Dendritic cell treated with granulocyte-macrophage colony-stimulating factor and Interleukin-4, amounts not matched to agents 40 ng/mL and 50 ng/mL, for 4 days (primary cell): ENCODE measurements around the gene JAZF1.

ENCODE experiments used
- H3K27ac Mint-ChIP-seq: one replicate; pipeline ENCODE4 v1.8.0; 2022; ENCODE audit warnings: mild to moderate bottlenecking, mixed read lengths
- H3K27me3 Mint-ChIP-seq: one replicate; pipeline ENCODE4 v1.8.0; 2022; ENCODE audit warnings: mild to moderate bottlenecking, mixed read lengths
- H3K36me3 Mint-ChIP-seq: one replicate; pipeline ENCODE4 v1.8.0; 2022; ENCODE audit warnings: low read depth, mixed read lengths
- H3K4me1 Mint-ChIP-seq: one replicate; pipeline ENCODE4 v1.8.0; 2022; ENCODE audit warnings: low read depth, mixed read lengths
- H3K4me3 Mint-ChIP-seq: one replicate; pipeline ENCODE4 v1.8.0; 2022; ENCODE audit warnings: mild to moderate bottlenecking, moderate library complexity, mixed read lengths
- H3K9me3 Mint-ChIP-seq: one replicate; pipeline ENCODE4 v1.8.0; 2022; ENCODE audit warnings: mixed read lengths
- intact Hi-C: fragments of 100-400 bp; cut with micrococcal nuclease; formaldehyde crosslinking; loops from one replicate; pipeline ENCODE4 v1.15.0; 2022

The JAZF1 gene

DNA sequence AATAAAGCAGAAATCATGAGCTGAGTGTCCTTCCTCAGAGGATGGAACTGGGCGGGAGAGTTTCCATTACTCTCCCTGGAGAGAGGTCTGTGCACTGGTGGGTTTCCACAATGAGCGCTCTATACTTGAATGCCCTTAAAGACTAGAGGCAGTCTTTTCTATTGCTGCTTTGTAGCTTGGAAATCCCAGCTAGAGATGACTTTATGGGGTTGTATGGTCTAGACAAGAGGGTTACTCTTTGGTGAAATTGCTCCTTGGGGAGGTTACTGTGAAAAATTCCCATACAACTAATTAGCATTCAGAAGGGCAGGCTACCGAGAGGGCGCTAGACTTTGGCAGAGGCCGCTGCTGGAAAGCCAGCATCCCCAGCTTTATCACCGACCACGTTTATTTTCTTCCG is 303.8 kb downstream of the JAZF1 start:
- Mint-ChIP-seq H3K9me3 (no peaks in the 10 kb centered on the region), H3K27ac (no peak overlapping the region)

DNA sequence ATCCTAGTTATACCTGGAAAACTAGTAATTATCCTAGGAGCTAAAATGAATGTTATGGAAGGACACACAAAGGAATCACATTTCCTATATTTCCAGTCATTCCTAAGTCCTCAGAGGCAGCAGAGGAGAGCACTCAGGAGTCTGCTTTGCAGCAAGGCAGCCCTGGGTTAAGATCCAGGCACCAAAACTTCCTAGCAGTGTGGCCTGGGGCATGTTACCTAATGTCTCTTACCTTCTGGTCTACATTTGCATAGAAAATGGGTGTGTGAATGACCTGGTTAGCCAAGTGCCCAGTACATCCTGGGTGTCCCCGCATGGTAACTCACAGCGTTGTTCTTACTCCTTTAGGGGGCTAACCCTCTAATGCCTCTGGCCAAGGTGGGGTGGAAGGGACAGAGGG is 304.8 kb downstream of the JAZF1 start:
- intact Hi-C loops: no loop called here
- no peaks in the 10 kb centered on the region for H3K9me3 Mint-ChIP-seq

More for the DNA sequence above, 303.8 kb downstream of the JAZF1 start:
- intact Hi-C loops: no loop called here
- Mint-ChIP-seq H3K4me3 (no peak overlapping the region), H3K27me3 (no peaks in the 10 kb centered on the region), H3K4me1 (peaks cover 5% of the 10 kb centered on the region), H3K36me3 (peaks cover 15% of the 10 kb centered on the region)

DNA sequence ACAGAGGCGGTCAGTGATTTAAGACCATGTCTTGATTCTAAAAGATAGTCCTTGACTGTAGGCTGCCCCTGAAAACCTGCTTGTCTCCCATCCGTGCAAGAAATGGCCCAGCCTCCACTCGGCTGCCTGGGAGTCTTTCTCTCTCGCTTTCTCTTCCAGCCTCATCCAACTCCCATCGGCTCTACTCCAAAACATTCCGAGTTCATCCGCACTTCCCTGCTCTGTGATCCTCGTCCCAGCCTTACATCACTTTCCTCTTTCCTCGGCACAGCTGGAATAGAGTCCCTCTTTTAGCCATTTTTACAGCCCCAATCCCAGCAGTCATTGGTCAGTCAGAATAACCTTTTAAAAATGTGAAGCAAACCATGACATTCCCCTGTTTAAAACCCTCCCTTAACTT is 305.5 kb downstream of the JAZF1 start:
- Mint-ChIP-seq H3K27ac (no peak overlapping the region), H3K9me3 (no peaks in the 10 kb centered on the region), H3K27me3 (no peaks in the 10 kb centered on the region), H3K4me3 (no peak overlapping the region), H3K4me1 (peaks cover 5% of the 10 kb centered on the region), H3K36me3 (peaks cover 15% of the 10 kb centered on the region)
- intact Hi-C loops: no loop called here

More for the DNA sequence above, 304.8 kb downstream of the JAZF1 start:
- Mint-ChIP-seq H3K27me3 (no peaks in the 10 kb centered on the region), H3K27ac (no peak overlapping the region), H3K4me3 (no peak overlapping the region), H3K36me3 (peaks cover 15% of the 10 kb centered on the region), H3K4me1 (peaks cover 5% of the 10 kb centered on the region)

DNA sequence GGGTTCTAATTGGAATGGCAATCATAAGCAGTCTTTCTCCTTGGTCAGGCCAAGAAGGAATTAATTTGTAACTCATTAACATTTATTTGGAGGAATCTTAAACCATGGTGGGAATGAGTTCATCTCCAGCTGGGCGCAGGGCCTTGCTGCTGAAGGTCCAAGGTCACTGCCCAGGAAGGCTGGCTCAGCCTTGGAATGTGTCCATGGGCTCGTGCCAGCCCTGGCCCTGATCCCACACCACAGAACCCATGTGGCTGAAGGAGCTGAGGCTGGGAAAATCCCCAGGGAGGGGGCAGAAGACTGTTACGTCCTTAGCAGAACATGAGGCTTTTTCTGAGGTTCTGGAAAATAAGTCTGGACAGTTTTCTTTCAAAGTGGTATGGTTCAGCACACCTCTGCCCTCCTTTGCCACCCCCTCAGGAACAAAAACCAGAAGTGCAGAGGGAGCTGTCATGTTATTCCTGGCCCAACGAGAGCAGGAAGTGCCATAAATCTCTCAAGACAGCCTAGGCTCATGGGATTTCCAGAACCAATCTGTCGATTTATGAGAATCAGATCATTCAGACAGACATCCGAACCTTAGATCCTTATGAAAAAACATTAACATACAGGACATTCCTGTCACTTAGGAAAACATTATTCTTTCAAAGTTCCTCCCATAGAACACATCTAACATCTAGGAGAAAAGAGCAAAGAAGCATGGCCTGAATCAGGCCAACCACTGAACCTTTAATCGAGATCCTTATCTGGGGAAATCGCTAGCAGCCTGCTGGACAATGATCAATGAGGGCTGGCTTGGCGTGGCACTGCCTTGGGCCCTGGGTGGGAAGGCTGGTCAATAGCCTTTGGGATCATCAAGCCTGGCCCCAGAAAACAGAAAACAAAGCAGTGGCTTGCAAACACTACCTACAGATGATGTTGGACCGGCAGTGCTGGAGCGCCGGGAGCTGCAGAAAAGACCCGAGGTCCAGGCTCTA is 306.3 kb downstream of the JAZF1 start:
- intact Hi-C loops: no loop called here
- H3K4me1 Mint-ChIP-seq: peaks cover 5% of the 10 kb centered on the region
- peaks cover 15% of the 10 kb centered on the region for H3K36me3 Mint-ChIP-seq

DNA sequence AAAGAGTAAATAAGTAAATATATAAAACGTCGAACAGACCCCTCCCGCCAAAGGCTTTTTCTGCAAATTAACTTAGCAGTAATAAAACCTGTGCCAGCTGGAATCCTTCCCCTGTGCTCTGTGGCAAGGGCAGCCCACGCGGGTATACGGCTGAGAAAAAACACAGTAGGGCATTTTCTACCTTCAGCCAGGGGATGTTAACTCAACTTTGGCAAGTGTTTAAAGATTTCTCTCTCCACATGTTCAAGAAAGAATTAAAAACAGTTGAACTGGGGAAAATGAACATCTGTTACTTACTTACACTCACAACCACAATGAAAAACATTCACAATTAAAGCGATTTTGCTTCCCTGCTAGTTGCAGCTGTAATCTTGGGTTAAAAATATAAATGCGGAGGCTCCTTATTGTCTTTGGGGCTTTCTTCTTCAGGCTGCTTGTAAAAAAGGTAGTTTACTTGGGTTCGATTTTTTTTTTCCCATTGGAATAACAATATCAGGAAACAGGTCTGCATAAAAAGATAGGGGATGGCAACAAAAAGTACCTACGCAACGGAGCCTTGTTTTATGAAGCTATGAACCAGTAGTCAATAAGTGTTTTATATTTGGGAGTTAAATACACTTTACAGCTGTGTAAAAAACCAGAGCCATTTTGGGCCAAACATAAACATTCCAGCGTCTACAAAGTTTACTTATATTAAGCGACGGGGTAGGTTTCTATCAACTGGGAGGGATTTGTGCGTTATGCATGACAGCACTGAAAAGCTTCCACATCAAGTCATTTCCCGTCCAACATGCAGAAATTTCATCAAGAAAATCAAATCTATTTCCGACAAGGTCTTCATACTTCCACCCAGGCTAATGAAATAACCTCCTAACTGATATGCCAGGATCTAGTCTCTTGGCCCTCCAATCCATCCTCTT is 308.0 kb downstream of the JAZF1 start:
- Mint-ChIP-seq H3K4me3 (no peak overlapping the region), H3K36me3 (peaks cover 19% of the 10 kb centered on the region), H3K4me1 (peaks cover 10% of the 10 kb centered on the region), H3K27ac (no peak overlapping the region), H3K27me3 (no peaks in the 10 kb centered on the region), H3K9me3 (no peaks in the 10 kb centered on the region)
- intact Hi-C loops: no loop called here

More for the DNA sequence above, 306.3 kb downstream of the JAZF1 start:
- no peak overlapping the region for H3K4me3 Mint-ChIP-seq
- H3K27ac Mint-ChIP-seq: no peak overlapping the region
- H3K9me3 Mint-ChIP-seq: no peaks in the 10 kb centered on the region
- H3K27me3 Mint-ChIP-seq: no peaks in the 10 kb centered on the region

DNA sequence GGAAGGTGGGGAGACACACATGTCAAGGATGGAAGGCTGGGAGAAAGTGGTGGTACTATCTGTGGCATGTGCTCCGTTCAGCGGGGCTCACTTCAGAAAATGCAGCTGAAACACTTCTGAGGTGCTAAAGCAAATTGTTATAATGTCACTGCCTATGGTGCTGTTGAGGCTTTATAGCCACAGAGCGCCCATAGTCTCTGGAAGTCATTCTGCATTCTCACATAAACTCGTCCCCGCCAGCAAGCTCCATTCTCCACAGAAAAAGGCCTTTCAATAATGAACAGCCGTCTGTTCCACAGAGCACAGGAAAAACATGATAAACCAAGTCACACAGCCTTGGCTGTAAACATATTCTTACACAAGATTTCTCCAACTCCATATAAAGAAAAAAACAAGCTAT is 308.7 kb downstream of the JAZF1 start:
- H3K9me3 Mint-ChIP-seq: no peaks in the 10 kb centered on the region
- H3K36me3 Mint-ChIP-seq: peaks cover 16% of the 10 kb centered on the region
- H3K27ac Mint-ChIP-seq: no peak overlapping the region
- intact Hi-C loops: no loop called here
- no peaks in the 10 kb centered on the region for H3K27me3 Mint-ChIP-seq
- H3K4me1 Mint-ChIP-seq: peaks cover 10% of the 10 kb centered on the region
- H3K4me3 Mint-ChIP-seq: no peak overlapping the region

DNA sequence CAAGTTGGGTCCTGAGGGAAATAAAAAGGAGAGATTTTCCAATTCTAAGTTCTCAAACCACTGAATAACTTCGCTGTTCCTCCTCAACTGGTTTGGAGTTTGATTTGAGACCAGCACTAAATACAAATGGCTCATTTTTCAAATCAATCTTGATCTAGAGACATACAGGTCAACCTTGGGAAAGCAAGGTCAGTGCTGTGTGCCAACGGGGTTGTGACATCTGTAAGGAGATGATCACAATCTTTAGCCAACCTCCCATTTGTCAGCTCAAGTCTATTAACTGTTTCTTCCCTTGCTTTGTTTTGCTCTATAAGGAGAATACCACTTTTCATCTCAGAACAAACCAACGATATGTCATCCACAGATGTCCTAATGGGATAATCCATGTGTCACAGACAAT is 309.5 kb downstream of the JAZF1 start:
- H3K9me3 Mint-ChIP-seq: no peaks in the 10 kb centered on the region

DNA sequence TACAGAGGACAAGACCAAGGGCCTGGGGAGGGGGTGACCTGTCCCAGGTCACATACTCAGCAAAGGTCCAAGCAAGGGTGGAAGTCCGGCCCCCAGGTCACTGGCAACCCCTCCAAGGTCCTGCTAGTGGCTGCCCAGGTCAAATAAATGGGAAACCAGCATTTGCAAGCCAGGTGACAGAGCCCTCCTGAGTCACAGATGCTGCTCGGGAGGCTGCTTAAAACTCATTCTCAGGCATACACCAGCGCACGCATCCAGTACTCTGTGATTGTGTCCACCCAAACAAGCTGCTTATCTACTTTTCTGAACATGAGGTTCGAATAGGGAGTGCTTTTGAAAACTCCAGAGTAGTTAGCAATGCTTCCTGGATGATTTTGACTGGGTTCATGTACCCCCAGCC is 310.0 kb downstream of the JAZF1 start:
- H3K36me3 Mint-ChIP-seq: peaks cover 19% of the 10 kb centered on the region
- H3K27ac Mint-ChIP-seq: no peak overlapping the region
- no peak overlapping the region for H3K4me3 Mint-ChIP-seq
- intact Hi-C loops: no loop called here
- H3K4me1 Mint-ChIP-seq: peaks cover 10% of the 10 kb centered on the region
- no peaks in the 10 kb centered on the region for H3K9me3 Mint-ChIP-seq
- H3K27me3 Mint-ChIP-seq: no peaks in the 10 kb centered on the region

More for the DNA sequence above, 309.5 kb downstream of the JAZF1 start:
- Mint-ChIP-seq H3K27ac (no peak overlapping the region), H3K4me3 (no peak overlapping the region), H3K27me3 (no peaks in the 10 kb centered on the region), H3K36me3 (peaks cover 19% of the 10 kb centered on the region), H3K4me1 (peaks cover 10% of the 10 kb centered on the region)
- intact Hi-C loops: no loop called here

DNA sequence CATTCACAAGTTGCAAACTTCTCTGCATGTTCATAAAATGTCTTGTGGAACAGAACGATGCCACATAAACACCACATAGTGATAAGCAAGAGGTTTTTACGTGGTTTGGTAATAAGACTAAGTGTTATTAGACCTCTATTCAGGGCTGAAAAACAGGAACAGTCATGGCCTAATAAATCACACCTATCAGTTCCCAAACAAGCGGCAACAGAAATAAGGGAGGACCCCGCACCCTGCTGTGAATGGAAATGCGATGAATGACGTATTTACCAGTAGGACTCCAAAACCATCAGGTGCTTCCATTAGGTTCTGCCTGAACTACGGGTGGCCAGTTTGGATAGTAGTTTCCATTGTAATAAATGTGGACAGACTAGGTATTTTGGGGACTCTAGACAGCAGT is 311.5 kb downstream of the JAZF1 start:
- peaks cover 19% of the 10 kb centered on the region for H3K36me3 Mint-ChIP-seq
- peaks cover 5% of the 10 kb centered on the region for H3K4me1 Mint-ChIP-seq
- H3K9me3 Mint-ChIP-seq: no peaks in the 10 kb centered on the region
- no peak overlapping the region for H3K27ac Mint-ChIP-seq
- no peaks in the 10 kb centered on the region for H3K27me3 Mint-ChIP-seq
- H3K4me3 Mint-ChIP-seq: no peak overlapping the region
- intact Hi-C loops: no loop called here

DNA sequence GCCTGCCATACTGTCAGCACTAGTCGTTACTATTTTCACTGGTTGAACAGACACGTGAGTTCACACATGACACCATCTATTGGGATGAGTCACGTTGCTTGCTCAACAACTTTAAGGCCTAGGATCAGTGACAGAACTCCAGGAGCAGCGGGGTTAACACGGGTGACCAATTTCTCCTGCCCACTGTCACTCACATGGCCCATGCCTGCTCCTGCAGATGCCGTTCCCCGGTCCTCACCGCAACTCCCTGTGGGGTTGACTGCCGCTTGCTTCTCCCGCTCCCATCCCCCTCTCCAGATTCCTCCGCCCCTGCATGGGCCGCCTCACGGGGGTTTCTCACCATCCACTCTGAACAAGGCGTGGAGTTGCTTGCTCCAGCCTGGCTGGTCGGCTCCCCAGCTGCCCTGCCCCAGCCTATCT is 312.5 kb downstream of the JAZF1 start:
- no peaks in the 10 kb centered on the region for H3K9me3 Mint-ChIP-seq
- no peak overlapping the region for H3K27ac Mint-ChIP-seq
- intact Hi-C loops: no loop called here
- H3K4me3 Mint-ChIP-seq: no peak overlapping the region
- no peaks in the 10 kb centered on the region for H3K27me3 Mint-ChIP-seq
- H3K4me1 Mint-ChIP-seq: peaks cover 5% of the 10 kb centered on the region
- peaks cover 28% of the 10 kb centered on the region for H3K36me3 Mint-ChIP-seq

DNA sequence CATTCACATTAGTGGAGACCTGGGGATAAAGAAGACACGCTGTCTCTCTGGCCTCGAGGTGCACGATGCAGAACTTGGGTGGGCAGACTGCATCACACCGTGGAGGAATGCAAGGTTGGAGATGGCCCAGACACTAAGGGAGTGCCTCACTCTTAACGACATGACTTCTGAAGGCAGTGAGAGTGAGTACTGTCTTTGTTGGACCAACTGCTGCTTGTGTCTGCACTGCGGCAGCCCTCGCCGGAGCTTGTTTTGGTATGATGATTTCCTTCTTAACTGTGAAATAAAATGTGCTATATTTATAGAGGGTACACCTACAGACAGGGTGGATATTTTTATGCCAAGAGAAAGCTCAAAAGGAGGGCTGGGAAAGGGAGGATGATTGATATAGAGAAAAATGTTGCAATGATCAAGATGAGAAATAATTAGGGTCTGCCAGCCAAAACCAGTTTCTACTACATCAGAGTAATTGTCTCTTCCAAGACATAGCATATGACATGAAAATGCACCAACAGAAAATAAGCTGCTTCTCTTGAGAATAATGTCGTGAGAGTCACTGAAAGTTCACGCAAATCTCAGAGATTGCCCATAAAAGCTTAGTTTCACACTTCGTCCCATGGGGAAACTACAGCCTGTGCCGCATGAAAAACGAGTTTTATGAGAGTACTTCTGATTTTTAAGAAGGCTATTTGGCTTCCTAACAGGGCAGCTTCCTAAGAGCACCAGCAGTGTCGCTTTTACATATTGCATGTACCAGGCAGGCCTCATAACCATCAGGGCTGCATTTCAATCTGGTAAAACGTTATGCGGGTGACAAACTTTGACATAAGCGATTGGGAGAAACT is 313.5 kb downstream of the JAZF1 start:
- H3K9me3 Mint-ChIP-seq: no peaks in the 10 kb centered on the region
- H3K4me3 Mint-ChIP-seq: no peak overlapping the region
- H3K36me3 Mint-ChIP-seq: peaks cover 31% of the 10 kb centered on the region
- peaks cover 5% of the 10 kb centered on the region for H3K4me1 Mint-ChIP-seq
- intact Hi-C loops: no loop called here
- H3K27me3 Mint-ChIP-seq: no peaks in the 10 kb centered on the region
- no peak overlapping the region for H3K27ac Mint-ChIP-seq

DNA sequence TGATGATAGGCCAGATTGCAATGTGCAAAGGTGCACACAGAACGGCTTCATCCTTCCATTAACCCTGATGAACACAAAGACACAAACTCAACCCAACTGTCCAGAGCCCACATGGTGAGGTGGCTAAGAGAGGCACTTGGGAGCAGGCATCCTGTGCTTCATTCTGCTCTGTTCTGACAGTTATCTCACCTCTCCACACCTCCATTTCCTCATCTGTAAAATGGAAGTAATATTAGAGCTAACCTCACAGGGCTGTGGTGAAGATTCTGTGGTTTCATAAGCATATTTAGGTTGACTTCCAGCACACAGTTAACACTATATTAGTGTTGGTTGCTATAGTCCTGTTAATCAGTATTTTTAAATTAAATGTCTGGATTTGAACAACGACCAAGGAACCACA is 314.3 kb downstream of the JAZF1 start:
- Mint-ChIP-seq H3K36me3 (peaks cover 31% of the 10 kb centered on the region), H3K4me3 (no peak overlapping the region), H3K4me1 (peaks cover 9% of the 10 kb centered on the region), H3K27ac (no peak overlapping the region), H3K27me3 (no peaks in the 10 kb centered on the region), H3K9me3 (no peaks in the 10 kb centered on the region)
- intact Hi-C loops: no loop called here

DNA sequence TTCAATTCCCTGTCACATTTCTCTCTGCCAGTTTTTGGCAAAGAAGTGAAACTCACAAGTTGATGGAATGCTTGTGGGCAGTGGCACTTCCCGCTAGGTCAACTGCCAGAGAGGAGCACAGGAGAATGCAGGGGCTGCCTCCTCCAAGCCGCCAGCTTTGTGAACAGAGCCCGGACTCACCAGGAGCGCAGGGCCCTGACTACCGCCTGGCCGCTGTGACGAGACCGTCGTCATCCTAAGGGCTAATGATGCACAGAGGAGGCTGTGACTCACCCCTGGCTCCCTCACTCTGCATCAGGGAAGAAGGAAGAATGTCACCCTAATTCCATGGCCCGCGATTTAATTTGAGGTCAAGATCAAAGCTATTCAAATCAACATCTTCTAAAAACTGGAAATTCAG is 316.7 kb downstream of the JAZF1 start:
- Mint-ChIP-seq H3K27me3 (no peaks in the 10 kb centered on the region), H3K4me3 (no peak overlapping the region), H3K36me3 (peaks cover 31% of the 10 kb centered on the region), H3K9me3 (no peaks in the 10 kb centered on the region), H3K4me1 (peaks cover 21% of the 10 kb centered on the region), H3K27ac (no peak overlapping the region)
- intact Hi-C loops: no loop called here
